Measurements from ENCODE around the gene ZNF492.
"Not testable (repeated sequence)": the region's sequence is repeated elsewhere in the genome, so short reads cannot be mapped to it uniquely, and the experiment has no call there.

Gene ZNF492

GRCh38 chr19:22633706-22634449 lies at the start of gene ZNF492:
Gene ZNF492, plus strand, starts transcription at chr19:22634324. Its CDS starts 19,076 bp downstream, at chr19:22653400.
- DNase-seq, result peak; percentile 93

- no peak for DNase-seq
These were observed 38.7 kb upstream of the ZNF492 start for GRCh38 chr19:22595422-22595821.

- no peak for DNase-seq
These were observed 38.2 kb upstream of the ZNF492 start for GRCh38 chr19:22595918-22596341.

- no peak for DNase-seq
These were observed 33.2 kb upstream of the ZNF492 start for GRCh38 chr19:22600690-22601648.

GRCh38 chr19:22601906-22602630 lies 32.1 kb upstream of the ZNF492 start:
- no peak for DNase-seq

DNA sequence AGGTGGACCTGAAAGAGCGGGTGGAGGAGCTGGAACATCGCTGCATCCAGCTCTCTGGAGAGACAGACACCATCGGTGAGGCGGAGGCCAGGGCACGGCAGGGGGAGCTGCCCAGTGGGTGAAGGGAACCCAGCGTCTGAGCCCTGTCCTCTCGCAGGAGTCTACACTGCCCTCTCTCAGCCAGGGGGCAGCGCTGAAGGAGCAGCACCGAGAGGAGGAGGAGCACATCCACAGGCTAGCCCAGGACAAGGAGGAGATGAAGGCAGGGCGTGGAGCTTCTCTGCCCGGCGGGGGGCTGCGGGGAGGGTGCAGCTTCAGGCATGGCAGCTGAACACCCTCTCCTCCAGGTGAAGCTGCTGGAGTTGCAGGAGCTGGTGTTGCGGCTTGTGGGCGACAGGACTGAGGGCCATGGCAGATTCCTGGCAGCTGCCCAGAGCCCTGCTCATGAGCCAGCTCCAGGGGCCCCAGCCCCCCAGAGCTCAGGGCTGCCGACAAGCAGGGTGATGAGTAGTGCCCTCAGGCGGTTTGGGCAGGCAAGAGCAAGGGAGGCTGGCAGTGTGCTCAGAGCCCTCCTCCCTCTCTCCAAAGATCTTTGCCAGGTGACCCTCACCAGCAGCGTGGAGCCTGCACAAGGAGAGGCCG lies 31.4 kb upstream of the ZNF492 start:
- DNase-seq, result no peak

- no peak for DNase-seq
These were observed 30.3 kb upstream of the ZNF492 start for GRCh38 chr19:22603518-22604440.

DNA sequence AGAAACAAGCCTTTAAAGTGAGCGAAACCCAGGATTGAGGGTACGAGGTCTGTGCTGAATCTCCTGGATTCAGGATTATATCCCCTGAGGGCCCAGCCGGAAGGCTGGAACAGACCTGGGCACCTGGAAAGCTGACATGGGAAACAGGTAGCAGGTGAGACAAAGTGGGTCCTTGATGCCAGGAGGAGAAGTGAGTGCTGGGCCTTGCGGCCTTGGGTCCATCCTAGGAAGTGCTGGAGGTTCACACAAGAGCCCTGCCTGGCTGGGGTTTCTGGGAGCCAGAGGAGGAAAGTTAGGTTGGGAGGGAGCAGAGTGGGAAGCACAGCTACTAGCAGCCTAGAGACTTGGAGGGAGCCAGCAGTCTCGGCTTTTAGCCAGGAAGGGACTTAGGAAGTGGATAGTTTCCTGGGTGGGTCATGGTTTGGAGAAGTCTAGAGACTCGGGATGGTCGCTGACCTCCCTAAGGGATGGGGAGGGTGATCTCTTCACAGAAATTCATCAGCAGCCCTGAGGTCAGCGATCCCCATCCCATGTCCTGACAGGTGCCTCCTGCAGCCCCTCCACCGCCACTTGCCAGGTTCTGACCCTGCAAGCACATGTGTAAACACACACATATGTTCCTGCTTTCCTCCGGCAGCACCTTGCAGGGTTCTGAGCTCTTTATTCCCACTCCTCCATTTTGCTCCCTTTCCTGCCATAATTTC lies 29.4 kb upstream of the ZNF492 start:
- DNase-seq, result no peak

GRCh38 chr19:22605275-22606211 lies 28.6 kb upstream of the ZNF492 start:
- no peak for DNase-seq

DNA sequence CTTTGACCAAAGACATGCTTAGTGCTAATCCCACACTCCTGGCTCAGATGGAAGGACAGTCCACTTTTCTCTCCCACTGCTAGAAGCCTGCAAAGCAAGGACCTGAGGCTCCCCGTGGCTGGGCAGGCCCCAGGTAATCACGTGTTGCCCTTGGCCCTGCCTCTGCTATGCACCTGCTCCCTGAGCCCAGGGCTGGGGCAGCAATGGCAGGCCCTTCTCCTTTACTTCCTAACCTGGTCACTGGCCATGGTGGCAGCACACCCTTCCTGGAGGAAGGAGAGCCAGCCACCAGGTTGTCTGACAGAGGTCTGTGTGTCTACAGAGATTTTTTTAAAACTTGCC lies 27.9 kb upstream of the ZNF492 start:
- DNase-seq, result no peak

DNA sequence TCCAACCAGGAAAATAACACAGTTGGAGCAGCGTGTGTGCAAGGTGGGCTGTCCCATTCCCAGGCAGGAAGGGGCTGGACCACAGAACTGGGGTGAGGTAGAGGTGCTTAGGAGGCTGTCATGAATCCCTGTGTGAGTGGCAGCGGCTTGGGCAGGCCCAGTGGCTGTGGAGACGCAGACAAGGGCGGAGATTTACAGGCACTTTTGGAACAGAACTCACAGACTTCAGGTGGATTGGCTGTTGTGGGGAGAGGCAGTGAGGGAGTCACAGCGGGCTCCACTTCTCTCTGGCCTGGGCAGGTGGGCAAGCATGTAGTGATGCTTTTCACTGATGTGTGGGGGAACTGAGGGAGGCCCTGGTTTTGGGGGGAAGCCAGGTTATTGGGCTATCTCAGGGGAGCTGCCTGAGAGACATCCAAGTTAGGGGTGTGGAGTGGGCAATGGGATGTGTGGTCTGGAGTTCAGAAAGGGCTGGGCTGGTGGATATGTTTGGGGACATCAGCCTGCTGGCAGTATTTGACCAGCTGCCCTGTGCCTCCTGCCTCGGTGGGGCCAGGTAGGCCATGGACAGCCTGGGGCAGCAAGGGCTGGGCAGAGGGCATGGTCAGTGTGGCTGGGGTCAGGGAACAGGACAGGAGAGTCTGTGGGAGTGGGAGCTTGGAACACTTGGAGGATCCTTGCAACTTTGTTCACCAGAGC lies 27.0 kb upstream of the ZNF492 start:
- DNase-seq, result no peak

GRCh38 chr19:22607653-22608430 lies 26.3 kb upstream of the ZNF492 start:
- DNase-seq, result no peak

- no peak for DNase-seq
These were observed 25.7 kb upstream of the ZNF492 start for GRCh38 chr19:22608441-22608840.

DNA sequence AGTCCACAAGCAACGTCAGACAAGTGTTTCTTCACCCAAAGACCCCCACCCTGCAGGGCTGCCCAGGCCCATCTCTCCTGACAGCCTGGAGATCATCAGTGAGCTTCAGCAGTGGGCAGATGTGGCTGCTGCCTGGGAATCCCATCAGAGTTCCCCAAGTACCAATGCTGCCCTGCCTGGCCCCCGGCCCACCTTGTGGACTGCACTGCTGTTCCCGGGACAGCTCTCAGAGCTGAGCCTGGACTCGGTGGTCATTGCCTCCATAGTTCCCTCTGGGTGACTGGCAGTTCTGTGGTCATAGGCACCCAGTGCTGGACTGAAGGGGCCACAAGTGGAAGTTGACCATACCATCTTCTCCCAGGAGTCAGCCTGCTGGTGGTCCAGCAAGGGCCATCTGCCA lies 24.5 kb upstream of the ZNF492 start:
- no peak for DNase-seq

DNA sequence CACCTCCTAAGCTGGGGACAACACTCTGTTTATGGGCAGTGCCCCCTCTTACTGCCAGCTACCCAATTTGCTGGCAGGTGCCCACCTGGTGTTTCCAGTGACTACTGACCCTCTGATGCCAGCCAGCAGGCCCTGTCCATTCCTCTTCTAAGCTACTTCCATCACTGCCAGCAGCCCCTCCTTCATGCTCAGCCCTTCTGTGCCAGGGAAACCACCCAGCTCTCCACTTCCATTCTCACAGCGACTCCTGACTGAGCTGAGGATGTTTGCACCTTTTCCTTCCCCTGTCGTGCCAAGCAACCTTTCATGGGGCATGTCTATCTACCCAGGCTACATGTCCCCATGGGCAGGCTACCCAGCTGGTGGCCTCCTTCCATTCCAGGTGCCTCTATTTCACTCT lies 24.0 kb upstream of the ZNF492 start:
- DNase-seq, result no peak

GRCh38 chr19:22612316-22612715 lies 21.8 kb upstream of the ZNF492 start:
- no peak for DNase-seq

DNA sequence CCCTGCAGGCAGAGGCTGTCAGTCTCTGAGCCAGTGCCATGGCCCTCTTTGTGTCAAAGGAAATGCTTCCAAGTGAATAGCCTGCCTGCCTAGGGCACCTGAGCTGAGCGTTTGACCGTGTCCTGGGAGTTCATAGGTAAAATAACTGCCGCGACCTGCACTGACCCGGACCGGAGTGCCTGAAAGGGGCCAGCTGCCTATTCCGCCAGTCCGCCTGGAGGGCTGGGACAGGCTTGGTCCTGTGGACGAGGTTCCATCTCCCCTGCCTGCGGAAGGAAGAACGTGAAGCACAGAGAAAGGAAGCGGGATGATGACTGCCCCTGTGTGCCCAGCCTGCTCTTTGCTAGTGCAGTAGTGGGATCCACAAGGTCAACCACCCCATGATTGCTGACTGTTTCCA lies 17.5 kb upstream of the ZNF492 start:
- DNase-seq, result no peak

DNA sequence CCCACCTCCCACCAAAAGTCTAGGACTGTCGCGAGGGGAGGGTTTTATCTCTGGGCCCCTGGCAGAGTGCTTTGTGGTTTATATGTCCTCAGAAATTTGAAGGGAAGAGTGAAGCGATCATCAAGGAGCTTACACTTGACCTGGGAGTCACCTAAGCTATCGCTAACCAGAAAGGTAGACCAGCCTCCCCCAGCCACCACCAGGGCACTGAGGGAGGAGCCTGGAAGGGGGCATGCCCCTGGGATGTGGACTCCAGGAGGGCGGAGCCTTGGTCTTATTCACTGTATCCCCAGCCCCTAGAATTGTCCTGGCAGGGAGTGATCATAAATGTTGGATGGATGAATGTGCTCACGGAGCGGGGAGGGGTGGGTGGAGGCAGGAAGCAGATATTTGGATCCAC lies 16.9 kb upstream of the ZNF492 start:
- DNase-seq, result not testable (repeated sequence)
